HepG2 (cell line): Measurements from ENCODE around the gene HDAC3. TPM values are rescaled to one million over a fixed set of nuclear protein-coding genes. Genes with fewer than 3 reads are reported as not detected.

Experiments
- CBX1 ChIP-seq: IDR thresholded peaks from one replicate; pipeline ENCODE4 v1.6.1; 2016; ENCODE audit warnings: antibody characterized with exemption, low read depth
- DNMT1 ChIP-seq: sonication (generic); formaldehyde crosslinking; IDR thresholded peaks from 2 replicates; pipeline ENCODE4 v1.5.1; 2020; ENCODE audit warnings: mild to moderate bottlenecking, missing genetic modification reagents
- FOXK2 ChIP-seq: fragments of 450-650 bp; IDR thresholded peaks from 2 replicates; pipeline ENCODE4 v1.6.1; 2016
- HDAC1 ChIP-seq: sonication (generic); formaldehyde crosslinking; IDR thresholded peaks from 2 replicates; pipeline ENCODE4 v1.5.1; 2020; ENCODE audit warnings: mild to moderate bottlenecking, missing genetic modification reagents
- KAT2B ChIP-seq: fragments of 150-350 bp; IDR thresholded peaks from 2 replicates; pipeline ENCODE4 v1.6.1; 2014; ENCODE audit warnings: low read depth, low read length, borderline replicate concordance
- KAT7 ChIP-seq: IDR thresholded peaks from 2 replicates; pipeline ENCODE4 v1.6.1; 2018; ENCODE audit warnings: borderline replicate concordance, missing compliant biosample characterization
- KLF11 ChIP-seq: IDR thresholded peaks from 2 replicates; pipeline ENCODE4 v1.6.1; 2016; ENCODE audit warnings: missing compliant biosample characterization
- KLF9 ChIP-seq: IDR thresholded peaks from 2 replicates; pipeline ENCODE4 v1.6.1; 2016; ENCODE audit warnings: low read depth
- MLLT10 ChIP-seq: sonication (generic); formaldehyde crosslinking; IDR thresholded peaks from 2 replicates; pipeline ENCODE4 v1.4.0; 2020; ENCODE audit warnings: missing genetic modification reagents
- PCBP2 ChIP-seq: fragments of 200-400 bp; formaldehyde crosslinking; optimal IDR thresholded peaks from 2 replicates; pipeline ENCODE3; 2018; ENCODE audit warnings: low read length, low read depth; ENCODE audit not compliant: poor library complexity, severe bottlenecking
- POLR2AphosphoS5 ChIP-seq: IDR thresholded peaks from 2 replicates; pipeline ENCODE4 v1.6.1; 2012; ENCODE audit warnings: low read depth, low read length
- SP4 ChIP-seq: sonication (generic); formaldehyde crosslinking; IDR thresholded peaks from 2 replicates; pipeline ENCODE4 v1.8.1; 2023; ENCODE audit warnings: mild to moderate bottlenecking, missing genetic modification reagents
- STAG1 ChIP-seq: sonication (generic); formaldehyde crosslinking; IDR thresholded peaks from 2 replicates; pipeline ENCODE4 v1.4.0; 2020; ENCODE audit warnings: missing genetic modification reagents
- YY1 ChIP-seq: IDR thresholded peaks from 2 replicates; pipeline ENCODE4 v1.6.1; 2011; ENCODE audit warnings: low read length, low read depth, moderate library complexity, mild to moderate bottlenecking; ENCODE audit not compliant: insufficient read depth, insufficient replicate concordance
- ZFP37 ChIP-seq: sonication (generic); formaldehyde crosslinking; IDR thresholded peaks from 2 replicates; pipeline ENCODE4 v1.4.0; 2020; ENCODE audit warnings: missing genetic modification reagents, borderline replicate concordance
- ZNF24 ChIP-seq: fragments of 450-650 bp; IDR thresholded peaks from 2 replicates; pipeline ENCODE4 v1.6.1; 2017; ENCODE audit warnings: antibody characterized with exemption, mild to moderate bottlenecking
- ZNF383 ChIP-seq: sonication (generic); formaldehyde crosslinking; IDR thresholded peaks from 2 replicates; pipeline ENCODE4 v1.4.0; 2020; ENCODE audit warnings: missing genetic modification reagents, mild to moderate bottlenecking, borderline replicate concordance
- ZNF550 ChIP-seq: sonication (generic); formaldehyde crosslinking; IDR thresholded peaks from 2 replicates; pipeline ENCODE4 v1.4.0; 2020; ENCODE audit warnings: mild to moderate bottlenecking, missing genetic modification reagents, borderline replicate concordance
- ZNF746 ChIP-seq: sonication (generic); formaldehyde crosslinking; IDR thresholded peaks from 2 replicates; pipeline ENCODE4 v1.8.0; 2022; ENCODE audit warnings: mild to moderate bottlenecking, missing genetic modification reagents
- ZNF790 ChIP-seq: sonication (generic); formaldehyde crosslinking; IDR thresholded peaks from 2 replicates; pipeline ENCODE4 v1.8.0; 2022; ENCODE audit warnings: missing genetic modification reagents, mild to moderate bottlenecking, borderline replicate concordance
- ZSCAN21 ChIP-seq: sonication (generic); formaldehyde crosslinking; IDR thresholded peaks from 2 replicates; pipeline ENCODE4 v1.8.0; 2022; ENCODE audit warnings: mild to moderate bottlenecking, missing genetic modification reagents, moderate library complexity, borderline replicate concordance
- polyA plus RNA-seq, 8 experiments: library from polyadenylated mRNA; depleted of rRNA in 3 of 8; stranded (reverse) in 7 of 8; unstranded in 1 of 8; fragments of >200 nt; fragmentation: Illumina TruSeq in 4 of 8; extraction: Trizol in 4 of 8; gene quantifications; 2 replicates each; pipeline versions ENCODE4 v1.2.1 to v1.2.3, GENCODE V29; 2011 to 2016; ENCODE audit warnings: low read depth in 4 of 8, missing spikeins in 1 of 8, mixed read lengths in 1 of 8; ENCODE audit not compliant: insufficient read depth in 1 of 8
- total RNA-seq, 5 experiments: library from RNA; depleted of rRNA; stranded (reverse); fragments of >200 nt; fragmentation: Illumina TruSeq; extraction: Trizol; gene quantifications; 2 replicates each; pipeline ENCODE4 v1.2.3, GENCODE V29; 2016; ENCODE audit warnings: low read depth in 1 of 5
- TF ChIP-seq, protein P1 (sequence below): sonication (generic); formaldehyde crosslinking; IDR thresholded peaks from 2 replicates; pipeline ENCODE4 v1.9.0; 2021; ENCODE audit warnings: missing genetic modification reagents, mild to moderate bottlenecking, borderline replicate concordance
- TF ChIP-seq, protein P2 (sequence below): sonication (generic); formaldehyde crosslinking; IDR thresholded peaks from 2 replicates; pipeline ENCODE4 v1.4.0; 2020; ENCODE audit warnings: mild to moderate bottlenecking, missing genetic modification reagents
- TF ChIP-seq, protein P3 (sequence below): sonication (generic); formaldehyde crosslinking; IDR thresholded peaks from 2 replicates; pipeline ENCODE4 v1.8.1; 2023; ENCODE audit warnings: mild to moderate bottlenecking, inconsistent platforms, moderate library complexity, missing genetic modification reagents, borderline replicate concordance
- TF ChIP-seq, protein P4 (sequence below): sonication (generic); formaldehyde crosslinking; IDR thresholded peaks from 2 replicates; pipeline ENCODE4 v1.4.0; 2020; ENCODE audit warnings: mild to moderate bottlenecking, low read depth, missing genetic modification reagents
- TF ChIP-seq, protein P5 (sequence below): IDR thresholded peaks from 2 replicates; pipeline ENCODE4 v1.6.1; 2016; ENCODE audit warnings: mild to moderate bottlenecking, missing biosample characterization, missing genetic modification reagents

HDAC3 gene
- total and polyA plus RNA-seq, 2 of the 13 experiments (the other 11 are each of a cell fraction or from before 2014, with no cell fraction given), result 84.0 to 94.1 TPM

DNA sequence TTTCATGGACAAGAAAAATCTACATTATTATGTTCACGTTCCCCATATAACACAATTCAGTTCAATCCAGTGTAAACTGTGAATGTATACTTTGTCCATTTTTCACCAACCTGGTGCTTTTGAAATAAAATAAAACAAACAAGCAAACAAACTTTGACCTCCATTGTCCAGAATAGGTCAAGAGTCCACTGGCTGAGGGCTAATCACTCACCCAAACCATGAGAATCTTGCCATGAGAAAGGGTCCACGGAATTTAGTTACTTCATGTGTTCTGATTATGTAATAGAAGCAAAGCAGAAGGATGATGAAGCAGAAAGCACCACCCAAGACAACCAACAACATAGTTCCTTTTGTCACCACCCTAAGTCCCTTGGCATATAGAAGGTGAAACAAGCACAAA is 46.5 kb downstream of the HDAC3 start (continued):
- TF ChIP-seq ZNF383 (CRISPR knock-in tag) (no peak), YY1 (no peak), ZNF746 (CRISPR knock-in tag) (no peak), ZNF790 (no peak), KAT2B (no peak), ZSCAN21 (CRISPR knock-in tag) (no peak), POLR2AphosphoS5 (no peak), STAG1 (no peak), DNMT1 (CRISPR knock-in tag) (no peak), MLLT10 (CRISPR knock-in tag) (no peak), ZNF24 (peak; percentile 66; the same call in 1 of the 2 replicates), FOXK2 (no peak), ZFP37 (no peak), CBX1 (no peak), ZNF550 (CRISPR knock-in tag) (no peak), HDAC1 (CRISPR knock-in tag) (peak; percentile 55), PCBP2 (no peak), KAT7 (no peak), KLF11 (CRISPR knock-in tag) (no peak), KLF9 (CRISPR knock-in tag) (no peak), SP4 (CRISPR knock-in tag) (no peak)
- TF ChIP-seq, protein P1, sequence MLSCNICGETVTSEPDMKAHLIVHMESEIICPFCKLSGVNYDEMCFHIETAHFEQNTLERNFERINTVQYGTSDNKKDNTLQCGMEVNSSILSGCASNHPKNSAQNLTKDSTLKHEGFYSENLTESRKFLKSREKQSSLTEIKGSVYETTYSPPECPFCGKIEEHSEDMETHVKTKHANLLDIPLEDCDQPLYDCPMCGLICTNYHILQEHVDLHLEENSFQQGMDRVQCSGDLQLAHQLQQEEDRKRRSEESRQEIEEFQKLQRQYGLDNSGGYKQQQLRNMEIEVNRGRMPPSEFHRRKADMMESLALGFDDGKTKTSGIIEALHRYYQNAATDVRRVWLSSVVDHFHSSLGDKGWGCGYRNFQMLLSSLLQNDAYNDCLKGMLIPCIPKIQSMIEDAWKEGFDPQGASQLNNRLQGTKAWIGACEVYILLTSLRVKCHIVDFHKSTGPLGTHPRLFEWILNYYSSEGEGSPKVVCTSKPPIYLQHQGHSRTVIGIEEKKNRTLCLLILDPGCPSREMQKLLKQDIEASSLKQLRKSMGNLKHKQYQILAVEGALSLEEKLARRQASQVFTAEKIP (CRISPR knock-in tag), result no peak
- TF ChIP-seq, protein P2, sequence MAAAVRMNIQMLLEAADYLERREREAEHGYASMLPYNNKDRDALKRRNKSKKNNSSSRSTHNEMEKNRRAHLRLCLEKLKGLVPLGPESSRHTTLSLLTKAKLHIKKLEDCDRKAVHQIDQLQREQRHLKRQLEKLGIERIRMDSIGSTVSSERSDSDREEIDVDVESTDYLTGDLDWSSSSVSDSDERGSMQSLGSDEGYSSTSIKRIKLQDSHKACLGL (CRISPR knock-in tag), result no peak
- TF ChIP-seq, protein P3, sequence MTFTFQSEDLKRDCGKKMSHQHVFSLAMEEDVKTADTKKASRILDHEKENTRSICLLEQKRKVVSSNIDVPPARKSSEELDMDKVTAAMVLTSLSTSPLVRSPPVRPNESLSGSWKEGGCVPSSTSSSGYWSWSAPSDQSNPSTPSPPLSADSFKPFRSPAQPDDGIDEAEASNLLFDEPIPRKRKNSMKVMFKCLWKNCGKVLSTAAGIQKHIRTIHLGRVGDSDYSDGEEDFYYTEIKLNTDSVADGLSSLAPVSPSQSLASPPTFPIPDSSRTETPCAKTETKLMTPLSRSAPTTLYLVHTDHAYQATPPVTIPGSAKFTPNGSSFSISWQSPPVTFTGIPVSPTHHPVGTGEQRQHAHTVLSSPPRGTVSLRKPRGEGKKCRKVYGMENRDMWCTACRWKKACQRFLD, result no peak
- TF ChIP-seq, protein P4, sequence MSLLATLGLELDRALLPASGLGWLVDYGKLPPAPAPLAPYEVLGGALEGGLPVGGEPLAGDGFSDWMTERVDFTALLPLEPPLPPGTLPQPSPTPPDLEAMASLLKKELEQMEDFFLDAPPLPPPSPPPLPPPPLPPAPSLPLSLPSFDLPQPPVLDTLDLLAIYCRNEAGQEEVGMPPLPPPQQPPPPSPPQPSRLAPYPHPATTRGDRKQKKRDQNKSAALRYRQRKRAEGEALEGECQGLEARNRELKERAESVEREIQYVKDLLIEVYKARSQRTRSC (CRISPR knock-in tag), result no peak
- TF ChIP-seq, protein P5, sequence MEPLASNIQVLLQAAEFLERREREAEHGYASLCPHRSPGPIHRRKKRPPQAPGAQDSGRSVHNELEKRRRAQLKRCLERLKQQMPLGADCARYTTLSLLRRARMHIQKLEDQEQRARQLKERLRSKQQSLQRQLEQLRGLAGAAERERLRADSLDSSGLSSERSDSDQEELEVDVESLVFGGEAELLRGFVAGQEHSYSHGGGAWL (CRISPR knock-in tag), result no peak
